Gastroesophageal sphincter (tissue), 3 donors: Measurements from ENCODE around the gene CDV3.

Source experiments
- POLR2A ChIP-seq, 2 donors: fragments of 450-650 bp; IDR thresholded peaks; one replicate each; pipeline ENCODE4 v1.6.1; 2017; ENCODE audit warnings: antibody characterized with exemption in 2 of 2, mild to moderate bottlenecking in 2 of 2, moderate library complexity in 1 of 2
- POLR2AphosphoS5 ChIP-seq: sonication (generic); formaldehyde crosslinking; IDR thresholded peaks from one replicate; pipeline ENCODE4 v1.6.1; 2017; ENCODE audit warnings: antibody characterized with exemption
- TF ChIP-seq, protein P1 (sequence below), 4 experiments: fragments of 200-600 bp in 2 of 4; fragments of 450-650 bp in 2 of 4; sonication (generic) in 1 of 4; IDR thresholded peaks; one replicate each; pipeline ENCODE4 v1.5.1; 2017 to 2019; ENCODE audit warnings: antibody characterized with exemption in 4 of 4, mild to moderate bottlenecking in 2 of 4, moderate library complexity in 2 of 4

- TF ChIP-seq POLR2A (IDR thresholded peaks at IDR 0.05) (no peak), POLR2AphosphoS5 (no peak)
- TF ChIP-seq, protein P1, sequence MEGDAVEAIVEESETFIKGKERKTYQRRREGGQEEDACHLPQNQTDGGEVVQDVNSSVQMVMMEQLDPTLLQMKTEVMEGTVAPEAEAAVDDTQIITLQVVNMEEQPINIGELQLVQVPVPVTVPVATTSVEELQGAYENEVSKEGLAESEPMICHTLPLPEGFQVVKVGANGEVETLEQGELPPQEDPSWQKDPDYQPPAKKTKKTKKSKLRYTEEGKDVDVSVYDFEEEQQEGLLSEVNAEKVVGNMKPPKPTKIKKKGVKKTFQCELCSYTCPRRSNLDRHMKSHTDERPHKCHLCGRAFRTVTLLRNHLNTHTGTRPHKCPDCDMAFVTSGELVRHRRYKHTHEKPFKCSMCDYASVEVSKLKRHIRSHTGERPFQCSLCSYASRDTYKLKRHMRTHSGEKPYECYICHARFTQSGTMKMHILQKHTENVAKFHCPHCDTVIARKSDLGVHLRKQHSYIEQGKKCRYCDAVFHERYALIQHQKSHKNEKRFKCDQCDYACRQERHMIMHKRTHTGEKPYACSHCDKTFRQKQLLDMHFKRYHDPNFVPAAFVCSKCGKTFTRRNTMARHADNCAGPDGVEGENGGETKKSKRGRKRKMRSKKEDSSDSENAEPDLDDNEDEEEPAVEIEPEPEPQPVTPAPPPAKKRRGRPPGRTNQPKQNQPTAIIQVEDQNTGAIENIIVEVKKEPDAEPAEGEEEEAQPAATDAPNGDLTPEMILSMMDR (IDR thresholded peaks at IDR 0.05), result no peak
Measured at GRCh38 chr3:133606342-133606741, 32.9 kb downstream of the CDV3 start.
